HG03066 (cell line): Measurements from ENCODE around the gene TRH.
"Not testable (repeated sequence)": the region's sequence is repeated elsewhere in the genome, so short reads cannot be mapped to it uniquely, and the experiment has no call there.

ENCODE experiments used
- ATAC-seq: cut with Tn5 transposase; IDR thresholded peaks from one replicate; pipeline ENCODE4 v1.9.1; 2021; ENCODE audit warnings: low read depth; ENCODE audit not compliant: unreplicated experiment

Gene TRH

GRCh38 chr3:130002666-130003598 is 28.4 kb downstream of the TRH start:
- ATAC-seq, result not testable (repeated sequence)

DNA sequence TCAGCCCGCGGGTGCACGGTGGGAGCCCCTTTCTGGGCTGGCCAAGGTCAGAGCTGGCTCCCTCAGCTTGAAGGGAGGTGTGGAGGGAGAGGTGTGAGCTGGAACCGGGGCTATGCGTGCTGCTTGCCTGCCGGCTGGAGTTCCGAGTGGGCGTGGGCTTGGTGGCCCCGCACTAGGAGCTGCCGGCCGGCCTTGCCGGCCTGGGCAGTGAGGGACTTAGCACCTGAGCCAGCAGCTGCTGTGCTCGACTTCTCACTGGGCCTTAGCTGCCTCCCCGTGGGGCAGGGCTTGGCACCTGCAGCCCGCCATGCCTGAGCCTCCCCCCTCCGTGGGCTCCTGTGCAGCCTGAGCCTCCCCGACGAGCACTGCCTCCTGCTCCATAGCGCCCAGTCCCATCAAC is 36.0 kb downstream of the TRH start:
- no peak for ATAC-seq

DNA sequence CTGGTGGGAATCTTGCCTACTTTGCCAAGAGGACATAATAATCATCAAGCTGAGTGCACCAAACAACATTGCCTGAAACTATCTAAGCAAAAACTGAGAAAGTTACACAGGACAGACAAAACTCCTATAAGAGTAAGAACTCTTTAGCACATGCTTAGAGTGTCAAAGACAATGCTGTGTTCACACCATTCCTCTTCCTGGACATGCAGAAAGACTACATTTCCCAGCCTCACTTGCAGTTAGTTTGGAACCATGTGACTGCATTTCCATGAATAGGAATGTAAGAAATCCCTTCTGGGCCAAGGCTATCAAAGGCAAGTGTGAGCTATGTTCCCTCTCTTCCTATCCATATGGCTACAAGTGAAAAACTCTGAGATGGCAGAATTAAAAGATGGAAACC is 37.6 kb downstream of the TRH start:
- ATAC-seq, result not testable (repeated sequence)

DNA sequence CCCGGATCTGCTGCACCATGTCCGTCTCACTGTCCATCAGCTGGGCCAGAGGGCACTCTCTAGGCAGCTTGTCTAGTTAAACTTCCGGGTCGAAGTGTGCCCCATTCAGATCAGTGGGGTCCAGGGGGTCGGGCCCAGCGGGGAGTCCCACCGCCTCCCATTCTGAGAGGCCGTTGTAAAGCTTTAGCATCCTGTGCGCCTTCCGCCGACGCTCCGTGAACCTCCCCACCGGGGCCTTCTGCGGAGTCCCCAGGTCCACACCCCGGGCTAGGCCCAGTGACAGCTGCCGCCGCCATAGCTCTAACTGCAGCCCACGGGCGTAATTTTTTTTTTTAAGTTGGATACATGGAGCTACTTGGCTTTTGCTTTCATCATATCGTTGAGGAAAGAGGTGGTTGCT is 38.7 kb downstream of the TRH start:
- not testable (repeated sequence) for ATAC-seq

DNA sequence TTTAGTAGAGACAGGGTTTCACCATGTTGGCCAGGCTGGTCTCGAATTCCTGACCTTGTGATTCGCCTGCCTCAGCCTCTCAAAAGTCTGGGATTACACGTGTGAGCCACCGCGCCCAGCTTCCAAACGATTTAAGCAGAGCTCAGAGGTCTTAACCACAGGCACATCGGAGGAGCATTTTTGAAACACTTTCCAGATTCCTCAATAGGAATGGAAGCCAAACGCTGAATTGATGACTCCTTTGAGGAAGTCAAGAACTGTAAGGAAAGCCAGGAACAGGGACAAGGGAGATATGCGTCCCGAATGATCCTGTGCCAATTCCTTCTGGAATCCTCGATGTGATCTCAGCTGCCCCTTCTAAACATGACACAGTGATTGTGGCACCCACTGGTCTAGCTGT is 40.0 kb downstream of the TRH start:
- no peak for ATAC-seq

GRCh38 chr3:130017661-130018060 is 43.1 kb downstream of the TRH start:
- not testable (repeated sequence) for ATAC-seq

DNA sequence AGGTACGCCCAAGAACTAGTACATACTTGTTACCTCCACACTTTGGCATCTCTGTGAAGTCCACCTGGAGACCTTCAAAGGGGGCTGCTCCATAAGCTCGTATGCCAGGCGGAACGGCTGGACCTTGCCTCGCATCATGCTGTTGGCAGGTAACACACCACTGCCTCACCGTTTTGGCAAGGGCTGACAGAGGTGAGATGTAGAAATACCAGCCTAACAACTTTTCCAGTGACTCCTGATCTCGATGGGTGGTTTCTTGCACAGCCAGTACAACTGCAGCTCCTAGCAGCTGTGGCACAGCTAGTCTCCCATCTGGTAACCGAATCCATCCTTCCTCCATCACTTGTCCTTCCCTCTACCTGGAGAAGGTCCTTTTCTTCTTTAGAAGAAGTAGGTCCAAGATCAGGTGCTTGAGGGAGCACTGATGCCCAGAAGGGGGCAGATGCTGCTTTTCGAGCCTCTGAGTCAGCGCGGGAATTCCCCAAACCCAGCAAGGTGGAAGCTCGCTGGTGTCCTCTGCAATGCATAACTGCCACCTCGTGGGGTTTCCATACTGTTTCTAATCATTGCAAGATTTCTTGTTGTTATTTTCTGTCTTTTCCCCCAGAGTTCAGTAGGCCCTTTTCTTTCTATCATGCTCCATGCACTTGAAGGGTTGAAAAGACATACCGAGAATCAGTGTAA is 51.8 kb downstream of the TRH start:
- not testable (repeated sequence) for ATAC-seq

GRCh38 chr3:130027437-130027836 is 52.9 kb downstream of the TRH start:
- ATAC-seq, result not testable (repeated sequence)
